H1 (cell line): ENCODE measurements around the gene CMTM5. TPM values are rescaled to one million over a fixed set of nuclear protein-coding genes. Genes with fewer than 3 reads are reported as not detected.

ENCODE experiments used
- CTCF ChIA-PET: fragments of 300-600 bp; sonication (Branson Sonifier 250); formaldehyde crosslinking; loops from one replicate; lab custom pipeline; 2021; ENCODE audit not compliant: partially characterized antibody; lab: Charles Lee
- POLR2A ChIA-PET: fragments of 300-600 bp; sonication (Branson Sonifier 250); formaldehyde crosslinking; loops from one replicate; lab custom pipeline; 2021; ENCODE audit warnings: inconsistent platforms; ENCODE audit not compliant: partially characterized antibody; lab: Charles Lee
- DNase-seq, 2 experiments: peaks; one replicate each; pipeline versions ENCODE4 v3.0.0 to v3.0.0-alpha.2; 2010 to 2022; ENCODE audit warnings: low spot score in 2 of 2, low read depth in 1 of 2, mixed read lengths in 1 of 2
- FAIRE-seq: peaks from 2 replicates; lab custom pipeline; 2011; peaks lifted over from hg19 to GRCh38; lab: Jason Lieb, UNC
- H2AFZ ChIP-seq: 2 replicates; pipeline ENCODE4 v1.8.1; 2012; ENCODE audit warnings: low read length, inconsistent platforms
- H2AK5ac ChIP-seq: 2 replicates; pipeline ENCODE4 v1.6.1; 2013; ENCODE audit warnings: low read depth, low read length
- H2BK120ac ChIP-seq: replicated peaks from 2 replicates; pipeline ENCODE3; 2013; ENCODE audit warnings: low read depth, low read length, inconsistent platforms
- H2BK12ac ChIP-seq: 2 replicates; pipeline ENCODE4 v1.6.1; 2013; ENCODE audit warnings: low read depth, low read length
- H2BK15ac ChIP-seq: 2 replicates; pipeline ENCODE4 v1.6.1; 2013; ENCODE audit warnings: low read length
- H2BK20ac ChIP-seq: 2 replicates; pipeline ENCODE4 v1.6.1; 2013; ENCODE audit warnings: low read length
- H2BK5ac ChIP-seq: 2 replicates; pipeline ENCODE4 v1.6.1; 2013; ENCODE audit warnings: low read depth, low read length
- H3K14ac ChIP-seq: 2 replicates; pipeline ENCODE4 v1.6.1; 2013; ENCODE audit warnings: inconsistent platforms; ENCODE audit not compliant: insufficient read length
- H3K18ac ChIP-seq: 2 replicates; pipeline ENCODE4 v1.6.1; 2013; ENCODE audit warnings: low read length; ENCODE audit errors: extremely low read depth
- H3K23ac ChIP-seq: 2 replicates; pipeline ENCODE4 v1.6.1; 2013; ENCODE audit warnings: inconsistent platforms; ENCODE audit not compliant: insufficient read length
- H3K23me2 ChIP-seq: 2 replicates; pipeline ENCODE4 v1.6.1; 2013; ENCODE audit warnings: low read depth, low read length
- H3K27ac ChIP-seq: 2 replicates; pipeline ENCODE4 v1.6.1; 2011; ENCODE audit warnings: low read depth, low read length, inconsistent platforms
- H3K27me3 ChIP-seq, 4 experiments: replicated peaks in 1 of 4; 1 replicate in 1 of 4; 2 replicates in 3 of 4; pipeline versions ENCODE4 v1.6.1 to v1.8.1; 2011 to 2013; ENCODE audit warnings: low read length in 3 of 4, mild to moderate bottlenecking in 3 of 4, inconsistent platforms in 2 of 4, mixed read lengths in 2 of 4, moderate library complexity in 1 of 4; ENCODE audit not compliant: control insufficient read depth in 3 of 4, insufficient read depth in 3 of 4; ENCODE audit errors: extremely low read depth in 1 of 4
- H3K36me3 ChIP-seq, 4 experiments: 2 replicates each; pipeline versions ENCODE4 v1.6.1 to v1.8.1; 2011 to 2013; ENCODE audit warnings: mild to moderate bottlenecking in 4 of 4, low read length in 3 of 4, moderate library complexity in 2 of 4, control low read depth in 1 of 4, inconsistent platforms in 1 of 4; ENCODE audit not compliant: insufficient read depth in 4 of 4, control insufficient read depth in 2 of 4
- H3K4ac ChIP-seq: replicated peaks from 2 replicates; pipeline ENCODE3; 2013; ENCODE audit warnings: low read length, low read depth, mixed read lengths, inconsistent platforms; ENCODE audit not compliant: insufficient read length
- H3K4me1 ChIP-seq, 4 experiments: replicated peaks in 1 of 4; 1 replicate in 1 of 4; 2 replicates in 3 of 4; pipeline versions ENCODE4 v1.6.1 to v1.8.1; 2011 to 2013; ENCODE audit warnings: low read length in 3 of 4, inconsistent platforms in 2 of 4, mixed read lengths in 1 of 4; ENCODE audit not compliant: insufficient read depth in 4 of 4, control insufficient read depth in 3 of 4
- H3K4me2 ChIP-seq, 2 experiments: 2 replicates each; pipeline versions ENCODE4 v1.6.1 to v1.8.1; 2011 to 2013; ENCODE audit warnings: low read depth in 2 of 2, low read length in 2 of 2, control low read depth in 1 of 2, inconsistent platforms in 1 of 2, mild to moderate bottlenecking in 1 of 2; ENCODE audit not compliant: insufficient read depth in 1 of 2
- H3K4me3 ChIP-seq, 4 experiments: fragments of 200-600, 300-600 bp in 1 of 4; sonication (generic), shearing (Covaris generic), sonication (Bioruptor Twin) in 1 of 4; 2 replicates each; pipeline versions ENCODE4 v1.5.1 to v1.8.1; 2011 to 2016; ENCODE audit warnings: low read length in 4 of 4, low read depth in 3 of 4, control low read depth in 2 of 4, inconsistent platforms in 2 of 4, mild to moderate bottlenecking in 2 of 4, mixed read lengths in 1 of 4, moderate library complexity in 1 of 4; ENCODE audit not compliant: insufficient read depth in 2 of 4; ENCODE audit errors: extremely low read depth in 1 of 4
- H3K56ac ChIP-seq: replicated peaks from 2 replicates; pipeline ENCODE3; 2013; ENCODE audit warnings: low read depth, mild to moderate bottlenecking, mixed read lengths, low read length, inconsistent platforms; ENCODE audit not compliant: insufficient read length
- H3K79me1 ChIP-seq: 2 replicates; pipeline ENCODE4 v1.6.1; 2013; ENCODE audit warnings: low read depth, low read length, control low read depth
- H3K79me2 ChIP-seq, 2 experiments: 2 replicates each; pipeline versions ENCODE4 v1.6.1 to v1.8.1; 2012 to 2013; ENCODE audit warnings: low read length in 2 of 2, mild to moderate bottlenecking in 2 of 2, inconsistent platforms in 1 of 2; ENCODE audit not compliant: insufficient read depth in 2 of 2, control insufficient read depth in 1 of 2
- H3K9ac ChIP-seq, 4 experiments: replicated peaks in 1 of 4; 1 replicate in 1 of 4; 2 replicates in 3 of 4; pipeline versions ENCODE4 v1.6.1 to v1.8.1; 2011 to 2013; ENCODE audit warnings: low read depth in 3 of 4, low read length in 3 of 4, control low read depth in 2 of 4, mild to moderate bottlenecking in 2 of 4, moderate library complexity in 2 of 4, inconsistent platforms in 1 of 4; ENCODE audit errors: extremely low read depth in 1 of 4
- H3K9me3 ChIP-seq, 2 experiments: 2 replicates each; pipeline versions ENCODE4 v1.6.1 to v1.8.1; 2012 to 2013; ENCODE audit warnings: mild to moderate bottlenecking in 2 of 2, moderate library complexity in 2 of 2, control low read depth in 1 of 2, inconsistent platforms in 1 of 2, low read depth in 1 of 2, low read length in 1 of 2, mixed read lengths in 1 of 2; ENCODE audit not compliant: insufficient read depth in 2 of 2
- H4K20me1 ChIP-seq, 2 experiments: replicated peaks in 1 of 2; 2 replicates each; pipeline versions ENCODE3 to v1.8.1; 2011 to 2013; ENCODE audit warnings: inconsistent platforms in 2 of 2, low read length in 2 of 2, mild to moderate bottlenecking in 1 of 2; ENCODE audit not compliant: insufficient read depth in 2 of 2, control insufficient read depth in 1 of 2
- H4K5ac ChIP-seq: 2 replicates; pipeline ENCODE4 v1.6.1; 2013; ENCODE audit warnings: low read length, low read depth, mixed read lengths, inconsistent platforms; ENCODE audit not compliant: insufficient read length
- H4K8ac ChIP-seq: 2 replicates; pipeline ENCODE4 v1.8.0; 2013; ENCODE audit warnings: mild to moderate bottlenecking, moderate library complexity, low read length, inconsistent platforms; ENCODE audit not compliant: insufficient read depth; ENCODE audit errors: extremely low read depth
- H4K91ac ChIP-seq: replicated peaks from 2 replicates; pipeline ENCODE3; 2013; ENCODE audit warnings: low read length, mixed read lengths, inconsistent platforms; ENCODE audit not compliant: insufficient read length
- WGBS, 2 experiments: shearing (Covaris generic) in 1 of 2; methylation state at CpG; one replicate each; pipeline versions ENCODE4 v1.1.6 to v1.1.7; 2013 to 2015; ENCODE audit warnings: low lambda C conversion rate in 2 of 2, mixed read lengths in 2 of 2, inconsistent platforms in 1 of 2, low coverage in 1 of 2, missing lambda C conversion rate in 1 of 2; ENCODE audit not compliant: insufficient replicate concordance in 2 of 2, insufficient coverage in 1 of 2, insufficient read length in 1 of 2; ENCODE audit errors: extremely low coverage in 1 of 2, missing lambda C conversion rate in 1 of 2; 5-methylcytosine and 5-hydroxymethylcytosine counted together
- polyA plus RNA-seq, 7 experiments: library from polyadenylated mRNA; depleted of rRNA in 3 of 7; stranded (reverse) in 5 of 7; unstranded in 2 of 7; fragments of >200 nt in 5 of 7; fragments of 200-250 nt in 2 of 7; gene quantifications; 1 replicate in 5 of 7; 2 replicates in 1 of 7; 4 replicates in 1 of 7; pipeline versions ENCODE4 v1.2.1 to v1.2.3, GENCODE V29; 2011 to 2013; ENCODE audit warnings: missing spikeins in 2 of 7, mixed read lengths in 2 of 7
- total RNA-seq: library from RNA; stranded (reverse); fragmentation: NEBNext Ultra II Directional; extraction: Animal tissue kit (Norgen Biotek cat#: 25700); gene quantifications from 2 replicates; pipeline ENCODE4 v1.2.1, GENCODE V29; 2021

The CMTM5 gene
- total and polyA plus RNA-seq, 2 of the 8 experiments (the other 6 are each of a cell fraction or from before 2014, with no cell fraction given) = 2.1 TPM; not detected in 1

- Histone ChIP-seq H3K79me2 (no peaks in the 10 kb centered on the region), H2BK12ac (no peak overlapping the region), H2AK5ac (no peak overlapping the region), H3K23ac (no peak overlapping the region), H3K9ac (no peak overlapping the region), H3K9me3 (no peaks in the 10 kb centered on the region), H3K79me1 (no peaks in the 10 kb centered on the region), H3K23me2 (no peaks in the 10 kb centered on the region; the same call in 1 of the 2 replicates), H3K56ac (no peak overlapping the region), H4K8ac (no peak overlapping the region), H3K27ac (no peak overlapping the region), H3K4me3 (no peak overlapping the region), H3K4me1 (peaks cover 0 to 2% (median under 1%) of the 10 kb centered on the region in 4 experiments; a peak in 3 of 7 replicates), H3K14ac (no peak overlapping the region), H3K4ac (no peak overlapping the region), H2BK15ac (no peak overlapping the region), H2AFZ (no peak overlapping the region), H4K91ac (no peak overlapping the region), H2BK5ac (no peak overlapping the region), H2BK120ac (no peak overlapping the region), H4K20me1 (no peaks in the 10 kb centered on the region), H3K4me2 (no peak overlapping the region), H4K5ac (no peak overlapping the region), H3K18ac (no peak overlapping the region), H3K27me3 (peaks cover 0 to 7% (median 5%) of the 10 kb centered on the region in 4 experiments; a peak in 6 of 7 replicates), H3K36me3 (no peaks in the 10 kb centered on the region), H2BK20ac (no peak overlapping the region)
- no peak for DNase-seq
- POLR2A ChIA-PET = interaction anchor here (1.0 to 1.4 kb wide), 4 partner anchors 9 to 59 kb away, joined by 3 to 4 read pairs (median 3); partner anchors contain the start of gene IL25
- CTCF ChIA-PET = interaction anchor here (0.6 to 15.0 kb wide), 11 partner anchors 12 to 185 kb away, joined by 3 to 333 read pairs (median 4); partner anchors contain the start of genes AP1G2, EFS and SLC22A17
- 86% methylated on average over 10 of the region's 10 CpGs; no CpG with 5 or more reads in 1 of the 2 experiments for WGBS, 2 experiments
- FAIRE-seq = no peak
Measured at GRCh38 chr14:23382731-23383440, 6.0 kb downstream of the CMTM5 start.
